Measurements from ENCODE around the gene ADPRHL1. TPM values are rescaled to one million over a fixed set of nuclear protein-coding genes. Genes with fewer than 3 reads are reported as not detected.
A peak's percentile ranks its signal among the peaks of the same experiment; 100 is the strongest.

ADPRHL1 gene
- total RNA-seq, 4 donors from 2014 or later = 3.9 to 15.2 (median 5.8) TPM; not detected in 1

DNA sequence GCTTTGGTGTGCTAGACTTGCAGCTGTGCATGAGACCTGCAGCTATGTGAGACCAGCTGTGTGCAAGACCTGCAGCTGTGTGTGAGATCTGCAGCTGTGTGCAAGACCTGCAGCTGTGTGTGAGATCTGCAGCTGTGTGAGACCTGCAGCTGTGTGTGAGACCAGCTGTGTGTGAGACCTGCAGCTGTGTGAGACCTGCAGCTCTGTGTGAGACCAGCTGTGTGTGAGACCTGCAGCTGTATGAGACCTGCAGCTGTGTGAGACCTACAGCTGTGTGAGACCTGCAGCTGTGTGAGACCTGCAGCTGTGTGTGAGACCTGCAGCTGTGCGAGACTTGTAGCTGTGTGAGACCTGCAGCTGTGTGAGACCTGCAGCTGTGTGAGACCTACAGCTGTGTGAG is 43.9 kb upstream of the ADPRHL1 start:
- H3K4me1 ChIP-seq = peaks cover 0 to 36% (median 0%) of the 10 kb centered on the region in 4 donors
- H3K9me3 ChIP-seq = no peaks in the 10 kb centered on the region

DNA sequence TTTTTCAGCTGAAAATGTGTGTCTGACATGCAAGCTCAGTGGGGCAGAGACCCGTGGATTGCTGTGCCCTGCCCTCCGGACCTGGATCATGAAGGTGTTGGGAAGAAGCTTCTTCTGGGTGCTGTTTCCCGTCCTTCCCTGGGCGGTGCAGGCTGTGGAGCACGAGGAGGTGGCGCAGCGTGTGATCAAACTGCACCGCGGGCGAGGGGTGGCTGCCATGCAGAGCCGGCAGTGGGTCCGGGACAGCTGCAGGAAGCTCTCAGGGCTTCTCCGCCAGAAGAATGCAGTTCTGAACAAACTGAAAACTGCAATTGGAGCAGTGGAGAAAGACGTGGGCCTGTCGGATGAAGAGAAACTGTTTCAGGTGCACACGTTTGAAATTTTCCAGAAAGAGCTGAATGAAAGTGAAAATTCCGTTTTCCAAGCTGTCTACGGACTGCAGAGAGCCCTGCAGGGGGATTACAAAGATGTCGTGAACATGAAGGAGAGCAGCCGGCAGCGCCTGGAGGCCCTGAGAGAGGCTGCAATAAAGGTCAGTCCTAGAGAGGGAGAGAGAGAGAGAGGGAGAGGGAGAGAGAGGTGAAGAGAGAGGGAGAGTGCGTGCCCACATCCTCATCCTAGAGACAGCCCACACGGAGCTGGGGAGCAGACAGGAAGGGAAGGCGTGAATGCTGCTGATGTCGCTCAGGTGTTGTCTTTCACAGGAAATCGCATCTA is 42.4 kb upstream of the ADPRHL1 start:
- Histone ChIP-seq H3K4me1 (peaks cover 0 to 44% (median 3%) of the 10 kb centered on the region in 4 donors), H3K4me3 (no peak overlapping the region)

More for the DNA sequence above, 43.9 kb upstream of the ADPRHL1 start:
- no peak for DNase-seq
- Histone ChIP-seq H3K27me3 (no peaks in the 10 kb centered on the region), H3K4me3 (no peak overlapping the region), H3K36me3 (peaks cover 0 to 68% (median 0%) of the 10 kb centered on the region in 3 donors), H3K27ac (no peak overlapping the region)
- TF ChIP-seq POLR2A (IDR thresholded peaks at IDR 0.05) = no peak
- TF ChIP-seq, protein P1, sequence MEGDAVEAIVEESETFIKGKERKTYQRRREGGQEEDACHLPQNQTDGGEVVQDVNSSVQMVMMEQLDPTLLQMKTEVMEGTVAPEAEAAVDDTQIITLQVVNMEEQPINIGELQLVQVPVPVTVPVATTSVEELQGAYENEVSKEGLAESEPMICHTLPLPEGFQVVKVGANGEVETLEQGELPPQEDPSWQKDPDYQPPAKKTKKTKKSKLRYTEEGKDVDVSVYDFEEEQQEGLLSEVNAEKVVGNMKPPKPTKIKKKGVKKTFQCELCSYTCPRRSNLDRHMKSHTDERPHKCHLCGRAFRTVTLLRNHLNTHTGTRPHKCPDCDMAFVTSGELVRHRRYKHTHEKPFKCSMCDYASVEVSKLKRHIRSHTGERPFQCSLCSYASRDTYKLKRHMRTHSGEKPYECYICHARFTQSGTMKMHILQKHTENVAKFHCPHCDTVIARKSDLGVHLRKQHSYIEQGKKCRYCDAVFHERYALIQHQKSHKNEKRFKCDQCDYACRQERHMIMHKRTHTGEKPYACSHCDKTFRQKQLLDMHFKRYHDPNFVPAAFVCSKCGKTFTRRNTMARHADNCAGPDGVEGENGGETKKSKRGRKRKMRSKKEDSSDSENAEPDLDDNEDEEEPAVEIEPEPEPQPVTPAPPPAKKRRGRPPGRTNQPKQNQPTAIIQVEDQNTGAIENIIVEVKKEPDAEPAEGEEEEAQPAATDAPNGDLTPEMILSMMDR (IDR thresholded peaks at IDR 0.05) = no peak

DNA sequence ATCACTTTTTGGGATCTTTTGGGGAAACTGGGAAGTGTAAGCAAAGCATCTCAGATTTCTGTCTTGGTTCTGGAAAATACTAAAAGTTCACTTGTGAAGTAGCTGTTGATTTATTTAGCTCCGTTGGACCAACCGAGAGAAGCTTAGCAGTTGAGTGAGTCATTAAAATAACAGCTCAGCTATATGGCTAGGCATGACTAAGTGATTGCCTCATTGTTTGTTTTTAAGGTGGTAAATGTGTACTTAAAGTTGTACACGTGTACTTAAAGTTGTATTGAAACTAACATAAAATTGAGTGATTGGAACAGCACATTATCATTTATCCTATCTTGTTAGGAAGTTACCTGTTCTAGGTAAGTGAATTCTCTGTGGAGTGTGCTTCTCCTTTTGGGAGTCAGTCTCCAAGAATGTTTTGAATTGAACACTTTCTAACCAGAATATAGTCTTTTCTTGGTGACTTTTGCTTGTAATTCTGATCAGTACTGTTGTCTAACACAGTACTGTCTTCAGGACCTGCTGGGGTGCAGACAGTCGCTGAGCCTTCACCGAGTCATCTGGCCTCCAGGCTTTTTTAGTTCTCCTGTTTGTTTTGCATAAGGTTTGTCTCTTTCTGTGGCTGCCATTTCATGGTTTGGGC is 40.1 kb upstream of the ADPRHL1 start:
- H3K4me3 ChIP-seq = no peak overlapping the region
- H3K4me1 ChIP-seq = peaks cover 0 to 59% (median 6%) of the 10 kb centered on the region in 4 donors
- no peak for DNase-seq

More for the DNA sequence above, 42.4 kb upstream of the ADPRHL1 start:
- peak overlapping the region in 1 of 4 donors; percentile 13 for H3K27ac ChIP-seq
- no peak for DNase-seq
- H3K27me3 ChIP-seq = no peaks in the 10 kb centered on the region
- no peak for TF ChIP-seq POLR2A (IDR thresholded peaks at IDR 0.05)
- TF ChIP-seq, protein P1 (IDR thresholded peaks at IDR 0.05) = no peak
- peaks cover 0 to 54% (median 0%) of the 10 kb centered on the region in 3 donors for H3K36me3 ChIP-seq
- no peaks in the 10 kb centered on the region for H3K9me3 ChIP-seq

DNA sequence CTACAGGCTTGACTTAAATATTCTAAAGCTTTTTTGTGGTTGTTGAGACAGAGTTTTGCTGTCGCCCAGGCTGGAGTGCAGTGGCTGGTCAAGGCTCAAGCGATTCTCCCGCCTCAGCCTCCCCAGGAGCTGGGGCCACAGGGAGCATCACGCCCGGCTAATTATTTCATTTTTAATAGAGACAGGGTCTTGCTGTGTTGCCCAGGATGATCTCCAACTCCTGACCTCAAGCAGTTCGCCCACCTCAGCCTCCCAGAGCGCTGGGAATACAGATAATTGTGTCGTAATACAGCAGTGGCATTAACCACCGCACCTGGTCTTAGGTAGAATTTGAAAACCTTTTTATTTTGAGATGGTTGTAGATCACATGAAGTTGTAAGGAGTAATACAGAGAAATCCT is 38.7 kb upstream of the ADPRHL1 start:
- Histone ChIP-seq H3K4me3 (peak overlapping the region in 2 of 4 donors; percentile 77 to 82), H3K36me3 (peaks cover 0 to 17% (median 0%) of the 10 kb centered on the region in 3 donors), H3K27ac (peak overlapping the region in 1 of 4 donors; percentile 79), H3K9me3 (no peaks in the 10 kb centered on the region), H3K27me3 (no peaks in the 10 kb centered on the region), H3K4me1 (peaks cover 0 to 64% (median 6%) of the 10 kb centered on the region in 4 donors)
- DNase-seq = no peak
- no peak for TF ChIP-seq POLR2A (IDR thresholded peaks at IDR 0.05)
- TF ChIP-seq, protein P1 (IDR thresholded peaks at IDR 0.05) = no peak

More for the DNA sequence above, 40.1 kb upstream of the ADPRHL1 start:
- TF ChIP-seq, protein P1 (IDR thresholded peaks at IDR 0.05) = no peak
- TF ChIP-seq POLR2A (IDR thresholded peaks at IDR 0.05) = no peak
- Histone ChIP-seq H3K27ac (peak overlapping the region in 2 of 4 donors; percentile 66 to 67), H3K36me3 (peaks cover 0 to 32% (median 0%) of the 10 kb centered on the region in 3 donors), H3K9me3 (no peaks in the 10 kb centered on the region), H3K27me3 (no peaks in the 10 kb centered on the region)

DNA sequence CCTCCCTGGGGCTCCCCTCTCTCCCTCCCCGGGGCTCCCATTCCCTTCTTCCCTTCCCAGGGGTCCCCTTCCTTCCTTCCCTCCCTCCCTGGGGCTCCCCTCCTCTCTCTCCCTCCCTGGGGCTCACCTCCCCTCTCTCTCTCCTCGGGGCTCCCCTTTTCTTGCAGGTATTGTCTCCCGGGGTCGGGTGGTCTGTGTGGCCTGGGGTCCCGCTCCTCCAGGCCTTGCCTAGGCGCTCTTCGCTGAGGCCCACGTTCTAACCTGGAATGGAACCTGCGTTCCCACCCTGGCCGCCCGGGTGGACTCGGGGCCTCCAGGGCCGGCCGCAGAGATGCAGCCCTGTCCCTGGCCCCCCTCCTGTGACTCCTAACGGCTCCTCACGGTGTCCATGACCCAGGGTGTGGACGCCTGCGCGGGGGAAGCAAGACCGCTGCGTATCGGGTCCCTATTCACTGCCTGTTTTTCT is 38.2 kb upstream of the ADPRHL1 start:
- Histone ChIP-seq H3K4me1 (peaks cover 0 to 64% (median 6%) of the 10 kb centered on the region in 4 donors), H3K36me3 (peaks cover 0 to 15% (median 0%) of the 10 kb centered on the region in 3 donors), H3K9me3 (no peaks in the 10 kb centered on the region), H3K27me3 (no peaks in the 10 kb centered on the region), H3K4me3 (peak overlapping the region; percentile 77 to 93 (median 86)), H3K27ac (peak overlapping the region; percentile 79 to 94 (median 84))
- no peak for DNase-seq
- TF ChIP-seq, protein P1 (IDR thresholded peaks at IDR 0.05) = no peak
- no peak for TF ChIP-seq POLR2A (IDR thresholded peaks at IDR 0.05)

All from Peyer's patch (tissue), 4 donors.